Chondrocyte (in vitro differentiated cells): ENCODE measurements around the gene RAD51B. TPM values are rescaled to one million over a fixed set of nuclear protein-coding genes. Genes with fewer than 3 reads are reported as not detected.
A peak's percentile ranks its signal among the peaks of the same experiment; 100 is the strongest.

Source experiments
- DNase-seq: peaks from one replicate; pipeline ENCODE4 v3.0.0; 2021; ENCODE audit warnings: mixed read lengths, low spot score
- H3K27ac Mint-ChIP-seq: one replicate; pipeline ENCODE4 v1.8.0; 2021; ENCODE audit warnings: mild to moderate bottlenecking, moderate library complexity, mixed read lengths; ENCODE audit not compliant: unreplicated experiment
- H3K27me3 Mint-ChIP-seq: 2 replicates; pipeline ENCODE4 v1.8.0; 2021; ENCODE audit warnings: low read depth, mixed read lengths
- H3K36me3 Mint-ChIP-seq: 2 replicates; pipeline ENCODE4 v1.8.0; 2021; ENCODE audit warnings: low read depth, mixed read lengths
- H3K4me1 Mint-ChIP-seq: 2 replicates; pipeline ENCODE4 v1.8.0; 2021; ENCODE audit warnings: low read depth, mild to moderate bottlenecking, mixed read lengths
- H3K4me3 Mint-ChIP-seq: one replicate; pipeline ENCODE4 v1.8.0; 2021; ENCODE audit warnings: mild to moderate bottlenecking, moderate library complexity, mixed read lengths; ENCODE audit not compliant: unreplicated experiment
- H3K9me3 Mint-ChIP-seq: 2 replicates; pipeline ENCODE4 v1.8.0; 2021; ENCODE audit warnings: low read depth, mixed read lengths
- CTCF ChIP-seq: fragments of 200-600 bp; sonication (generic); IDR thresholded peaks from 2 replicates; pipeline ENCODE4 v1.5.0; 2021; ENCODE audit warnings: antibody characterized with exemption, mild to moderate bottlenecking, moderate library complexity
- total RNA-seq: library from RNA; stranded (reverse); gene quantifications from 3 replicates; pipeline ENCODE4 v1.2.1, GENCODE V29; 2021

The RAD51B gene
- total RNA-seq, 1 donor from 2014 or later: 8.2 TPM

DNA sequence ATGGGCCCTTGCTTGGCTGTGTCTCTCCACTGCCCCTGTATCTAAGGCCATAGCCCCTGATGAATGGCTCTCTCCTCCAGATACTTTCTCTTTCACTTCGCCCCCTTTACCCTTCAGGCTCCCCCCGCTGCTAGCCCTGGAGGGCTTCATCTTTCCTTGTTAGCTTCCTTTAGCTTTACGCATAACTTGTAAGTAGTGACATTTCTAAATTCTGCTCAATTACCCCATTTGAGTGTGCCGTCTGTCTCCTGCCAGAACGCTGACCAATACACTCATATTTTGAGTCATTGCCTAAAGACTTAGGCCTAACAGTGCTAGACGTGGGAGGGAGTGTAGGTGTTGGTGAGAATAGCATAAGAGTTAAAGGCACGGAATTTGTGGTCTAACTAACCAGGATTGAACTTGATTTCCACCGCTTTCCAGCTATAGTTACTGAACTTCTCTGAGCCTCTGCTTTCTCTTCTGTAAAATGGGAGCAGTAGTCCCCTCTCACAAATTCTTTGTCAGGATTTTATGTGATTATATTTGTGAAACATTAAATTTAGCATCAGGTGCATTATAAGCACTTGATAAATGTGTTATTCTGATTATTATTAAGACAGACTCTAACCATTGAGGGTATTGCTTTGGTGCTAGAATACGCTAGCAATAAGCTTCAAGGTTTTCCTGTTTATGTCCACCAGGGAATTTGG lies 844.0 kb downstream of the RAD51B start:
- TF ChIP-seq CTCF: no peak

DNA sequence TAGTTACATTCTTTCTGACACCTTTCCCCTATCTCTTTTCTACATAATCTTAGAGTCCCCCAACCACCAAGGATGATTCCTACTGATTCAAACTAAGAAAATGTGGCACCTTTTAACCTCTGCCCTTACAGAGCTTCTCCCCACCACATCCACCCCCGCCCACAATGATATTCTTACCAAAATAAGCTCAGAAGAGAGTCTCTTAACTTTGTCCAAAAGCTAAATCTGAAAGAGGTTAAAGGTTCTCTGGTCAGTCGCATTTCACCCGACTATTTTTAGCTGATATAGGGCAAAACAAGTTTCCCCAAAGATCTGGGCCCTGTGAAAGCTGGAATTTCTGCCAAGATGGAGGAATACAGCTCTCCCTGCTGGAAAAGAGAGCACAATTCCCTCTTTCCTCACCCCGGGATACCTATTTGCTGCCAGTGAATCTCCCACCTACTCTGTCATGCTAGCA lies 844.7 kb downstream of the RAD51B start:
- Mint-ChIP-seq H3K27ac (peak overlapping the region; percentile 73), H3K4me3 (no peak overlapping the region)
- no peak for DNase-seq

More for the DNA sequence above, 844.0 kb downstream of the RAD51B start:
- Mint-ChIP-seq H3K36me3 (no peaks in the 10 kb centered on the region), H3K4me3 (no peak overlapping the region), H3K27me3 (no peaks in the 10 kb centered on the region), H3K9me3 (no peaks in the 10 kb centered on the region), H3K27ac (no peak overlapping the region), H3K4me1 (peaks cover 51% of the 10 kb centered on the region)
- DNase-seq: no peak

DNA sequence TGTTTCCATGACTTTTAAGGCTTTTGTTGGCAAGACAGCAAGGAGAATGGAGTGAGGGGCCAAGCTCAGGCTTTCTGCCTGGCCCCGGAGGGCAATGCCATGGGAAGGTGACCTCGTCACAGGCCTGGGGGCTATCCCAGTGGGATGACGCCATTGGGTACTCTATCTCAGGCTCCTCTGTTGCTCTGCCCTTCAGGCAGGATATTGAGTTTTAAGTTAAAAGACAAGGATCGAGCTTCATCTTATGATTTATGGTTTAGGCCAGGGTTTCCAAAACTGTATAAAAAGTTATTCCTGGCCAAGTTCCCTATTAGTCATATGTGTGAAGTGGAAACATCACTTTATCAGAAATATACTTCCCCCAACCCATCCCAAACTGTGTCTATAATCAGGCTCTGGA lies 845.6 kb downstream of the RAD51B start:
- Mint-ChIP-seq H3K36me3 (no peaks in the 10 kb centered on the region), H3K4me3 (no peak overlapping the region), H3K27me3 (no peaks in the 10 kb centered on the region), H3K9me3 (no peaks in the 10 kb centered on the region), H3K4me1 (peaks cover 42% of the 10 kb centered on the region), H3K27ac (peak overlapping the region; percentile 78)
- TF ChIP-seq CTCF: no peak
- DNase-seq: no peak

More for the DNA sequence above, 844.7 kb downstream of the RAD51B start:
- peaks cover 48% of the 10 kb centered on the region for H3K4me1 Mint-ChIP-seq
- no peaks in the 10 kb centered on the region for H3K9me3 Mint-ChIP-seq
- TF ChIP-seq CTCF: peak; percentile 17
- H3K27me3 Mint-ChIP-seq: no peaks in the 10 kb centered on the region
- H3K36me3 Mint-ChIP-seq: no peaks in the 10 kb centered on the region

DNA sequence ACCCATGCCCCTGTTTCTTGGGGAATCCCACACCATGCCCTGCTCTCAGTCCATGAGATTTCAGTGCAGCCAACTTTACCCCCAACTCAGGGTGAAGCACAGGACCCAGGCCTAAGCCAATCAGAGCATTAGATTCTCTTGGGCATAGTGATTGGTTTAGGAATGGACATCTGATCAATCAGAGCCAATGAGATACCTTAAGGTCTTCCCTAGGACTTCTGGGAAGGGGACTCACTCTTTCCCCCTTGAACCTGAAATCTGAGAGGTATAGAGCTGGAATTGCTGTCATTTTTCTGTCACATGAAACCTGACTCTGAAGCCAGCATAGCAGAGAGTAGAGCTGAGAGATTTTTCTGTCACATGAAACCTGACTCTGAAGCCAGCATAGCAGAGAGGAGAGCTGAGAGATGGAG lies 846.2 kb downstream of the RAD51B start:
- H3K27me3 Mint-ChIP-seq: no peaks in the 10 kb centered on the region
- H3K27ac Mint-ChIP-seq: peak overlapping the region; percentile 78
- DNase-seq: no peak
- peaks cover 42% of the 10 kb centered on the region for H3K4me1 Mint-ChIP-seq
- no peaks in the 10 kb centered on the region for H3K9me3 Mint-ChIP-seq
- no peak for TF ChIP-seq CTCF
- H3K36me3 Mint-ChIP-seq: no peaks in the 10 kb centered on the region
- H3K4me3 Mint-ChIP-seq: no peak overlapping the region

- H3K27ac Mint-ChIP-seq: peak overlapping the region; percentile 78
Measured at GRCh38 chr14:68666236-68666635, 846.7 kb downstream of the RAD51B start.

More at GRCh38 chr14:68666236-68666635, 846.7 kb downstream of the RAD51B start:
- DNase-seq: no peak
- Mint-ChIP-seq H3K36me3 (no peaks in the 10 kb centered on the region), H3K4me1 (peaks cover 42% of the 10 kb centered on the region), H3K9me3 (no peaks in the 10 kb centered on the region), H3K27me3 (no peaks in the 10 kb centered on the region), H3K4me3 (no peak overlapping the region)
- no peak for TF ChIP-seq CTCF
